ENCODE data around the gene PWP1. TPM values are rescaled to one million over a fixed set of nuclear protein-coding genes. Genes with fewer than 3 reads are reported as not detected.

The PWP1 gene
- total RNA-seq: 91.1 and 95.3 TPM in 2 replicates

GRCh38 chr12:107685360-107686248, at the start of gene PWP1:
Gene PWP1, plus strand, starts transcription at chr12:107685799. Its CDS starts 101 bp downstream, at chr12:107685900.

DNA sequence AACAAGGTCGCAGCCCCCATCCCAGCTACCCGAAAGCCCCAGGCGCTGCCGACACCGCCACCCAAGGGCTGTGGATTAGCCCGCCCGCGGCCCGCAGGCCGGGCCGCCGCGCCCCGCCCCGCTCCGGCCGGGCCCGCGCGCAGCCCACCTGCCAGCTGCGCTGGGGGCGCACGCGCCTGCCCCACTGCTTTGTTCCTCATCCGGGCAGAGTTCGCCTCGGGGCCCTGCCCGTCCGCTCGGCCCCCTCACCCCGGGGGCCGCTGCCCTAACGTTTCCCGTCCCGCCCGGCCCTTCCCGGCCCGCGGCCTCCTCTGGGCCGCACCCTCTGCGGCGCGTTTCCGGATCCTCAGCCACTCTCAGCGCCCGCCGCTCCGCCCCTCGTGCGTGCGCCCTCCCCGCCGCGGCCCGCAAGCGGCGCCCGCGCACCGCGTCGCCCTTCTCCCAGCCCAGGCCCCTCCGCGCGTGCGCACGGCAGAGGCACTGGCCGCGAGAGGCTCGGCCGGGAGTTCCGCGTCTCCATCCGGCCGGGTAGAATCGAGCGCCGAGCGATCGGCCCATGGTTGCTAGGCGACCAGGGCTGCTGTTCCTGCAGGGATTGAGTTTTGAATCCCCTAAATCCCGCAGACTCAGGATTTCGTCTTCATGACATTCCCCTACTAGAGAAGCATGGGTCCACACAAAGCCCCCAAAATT, 75.4 kb downstream of the PWP1 start, which contains the start of gene PRDM4:
Gene PRDM4, minus strand, starts transcription at position 329 of the 693 bp plus-strand sequence. CDS start 622 bp downstream, outside the sequence.

Other genes starting within 250 kb of the PWP1 start
- gene PRDM4, start 75.3 kb downstream of the PWP1 start, total RNA-seq: 43.8 and 50.3 TPM in 2 replicates
- gene ASCL4, start 88.9 kb downstream of the PWP1 start, total RNA-seq: not detected in 2 replicates